ENCODE data around the gene KIAA1328.

GRCh38 chr18:36811430-36811829 is 17.5 kb upstream of the KIAA1328 start:
- TF ChIP-seq CTCF (IDR thresholded peaks at IDR 0.05), result no peak
- no peak for TF ChIP-seq POLR2A (IDR thresholded peaks at IDR 0.05)

All from right lobe of liver (tissue), 4 donors.